Measurements from ENCODE around the gene SLC25A21. TPM values are rescaled to one million over a fixed set of nuclear protein-coding genes. Genes with fewer than 3 reads are reported as not detected.
A peak's percentile ranks its signal among the peaks of the same experiment; 100 is the strongest.

The SLC25A21 gene
- total RNA-seq, 4 donors from 2014 or later, result 0.67 to 2.1 (median 0.91) TPM

GRCh38 chr14:36971263-36971855 lies 201.0 kb downstream of the SLC25A21 start:
- no peak for DNase-seq

GRCh38 chr14:36967892-36968555 lies 204.4 kb downstream of the SLC25A21 start:
- H3K4me3 ChIP-seq, result no peak overlapping the region
- no peaks in the 10 kb centered on the region for H3K36me3 ChIP-seq
- peak overlapping the region in 2 of 4 donors; percentile 3 to 42 for H3K27ac ChIP-seq
- no peak for DNase-seq
- H3K9me3 ChIP-seq, result no peaks in the 10 kb centered on the region
- intact Hi-C loops (cut with DNase I), result no loop called here
- no peak for TF ChIP-seq POLR2A (IDR thresholded peaks at IDR 0.05)
- TF ChIP-seq CTCF (IDR thresholded peaks at IDR 0.05), result no peak
- WGBS, 2 donors, result 33 to 40% methylated on average over 9 of the region's 9 CpGs
- peaks cover 0 to 51% (median 8%) of the 10 kb centered on the region in 3 donors for H3K4me1 ChIP-seq
- no peaks in the 10 kb centered on the region for H3K27me3 ChIP-seq

More at GRCh38 chr14:36971263-36971855, 201.0 kb downstream of the SLC25A21 start:
- Histone ChIP-seq H3K9me3 (no peaks in the 10 kb centered on the region), H3K27me3 (no peaks in the 10 kb centered on the region), H3K4me1 (peaks cover 10 to 72% (median 24%) of the 10 kb centered on the region in 3 donors), H3K36me3 (no peaks in the 10 kb centered on the region), H3K4me3 (no peak overlapping the region), H3K27ac (peak overlapping the region in 3 of 4 donors; percentile 37 to 92 (median 47))
- intact Hi-C loops (cut with DNase I), result no loop called here
- WGBS, 2 donors, result 78 to 86% methylated on average over 5 to 9 of the region's 9 CpGs
- no peak for TF ChIP-seq CTCF (IDR thresholded peaks at IDR 0.05)
- no peak for TF ChIP-seq POLR2A (IDR thresholded peaks at IDR 0.05)

GRCh38 chr14:36955967-36956366 lies 216.4 kb downstream of the SLC25A21 start:
- Histone ChIP-seq H3K4me1 (peaks cover 0 to 9% (median 0%) of the 10 kb centered on the region in 3 donors), H3K27ac (no peak overlapping the region), H3K4me3 (no peak overlapping the region), H3K9me3 (no peaks in the 10 kb centered on the region), H3K27me3 (no peaks in the 10 kb centered on the region), H3K36me3 (no peaks in the 10 kb centered on the region)
- no peak for DNase-seq
- no peak for TF ChIP-seq POLR2A (IDR thresholded peaks at IDR 0.05)
- TF ChIP-seq CTCF (IDR thresholded peaks at IDR 0.05), result no peak
- intact Hi-C loops (cut with DNase I), result no loop called here
- WGBS, 2 donors, result 73 to 82% methylated on average over 7 of the region's 7 CpGs

- Histone ChIP-seq H3K27ac (no peak overlapping the region), H3K9me3 (no peaks in the 10 kb centered on the region), H3K4me3 (no peak overlapping the region), H3K4me1 (peaks cover 0 to 9% (median 0%) of the 10 kb centered on the region in 3 donors), H3K36me3 (no peaks in the 10 kb centered on the region), H3K27me3 (no peaks in the 10 kb centered on the region)
- no peak for DNase-seq
- intact Hi-C loops (cut with DNase I), result no loop called here
- TF ChIP-seq POLR2A (IDR thresholded peaks at IDR 0.05), result no peak
- no peak for TF ChIP-seq CTCF (IDR thresholded peaks at IDR 0.05)
These were observed 217.0 kb downstream of the SLC25A21 start for GRCh38 chr14:36955376-36955775.

- Histone ChIP-seq H3K27me3 (no peaks in the 10 kb centered on the region), H3K27ac (no peak overlapping the region), H3K9me3 (no peaks in the 10 kb centered on the region), H3K4me1 (peaks cover 0 to 2% (median 0%) of the 10 kb centered on the region in 3 donors), H3K36me3 (no peaks in the 10 kb centered on the region), H3K4me3 (no peak overlapping the region)
- 66 to 76% methylated on average over 3 of the region's 3 CpGs for WGBS, 2 donors
- TF ChIP-seq POLR2A (IDR thresholded peaks at IDR 0.05), result no peak
- no peak for TF ChIP-seq CTCF (IDR thresholded peaks at IDR 0.05)
- intact Hi-C loops (cut with DNase I), result no loop called here
- no peak for DNase-seq
These were observed 219.7 kb downstream of the SLC25A21 start for GRCh38 chr14:36952689-36953088.

Data from esophagus squamous epithelium (tissue), 5 donors.